ENCODE data around the gene TMEM120B. TPM values are rescaled to one million over a fixed set of nuclear protein-coding genes. Genes with fewer than 3 reads are reported as not detected.

The TMEM120B gene
- total RNA-seq, 1 experiment from 2014 or later, result 20.5 TPM

DNA sequence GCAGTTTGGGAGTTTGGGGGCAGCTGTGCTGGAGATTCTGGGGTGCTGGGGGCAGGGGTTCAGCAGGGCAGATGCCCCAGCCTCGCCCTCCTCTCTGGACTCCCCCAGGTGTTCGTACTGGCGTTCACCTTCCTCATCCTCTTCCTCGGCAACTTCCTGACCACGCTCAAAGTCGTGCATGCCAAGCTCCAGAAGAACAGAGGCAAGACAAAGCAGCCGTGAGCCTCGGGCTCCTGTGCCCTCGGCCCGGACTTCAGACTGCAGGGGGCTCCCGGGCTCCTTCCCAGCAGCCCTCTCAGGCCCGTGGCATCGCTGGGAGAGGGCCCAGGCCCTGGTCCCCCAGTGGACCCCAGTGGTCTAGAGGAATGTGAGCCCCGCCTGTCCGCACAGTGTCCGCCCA is 62.9 kb downstream of the TMEM120B start:
- Histone ChIP-seq H4K20me1 (ENCODE audit: insufficient read depth) (no peaks in the 10 kb centered on the region), H3K9me3 (ENCODE audit: control insufficient read depth in 1 of 2, insufficient read depth in 1 of 2, low read depth in 1 of 2, low read length in 2 of 2) (no peaks in the 10 kb centered on the region), H3K36me3 (ENCODE audit: control insufficient read depth in 1 of 2, insufficient read depth in 2 of 2, low read length in 2 of 2) (peaks cover 9 to 11% of the 10 kb centered on the region in 2 experiments; a peak in 3 of 4 replicates), H3K27me3 (ENCODE audit: insufficient read depth, low read length) (no peaks in the 10 kb centered on the region), H3K9ac (ENCODE audit: low read length) (peak overlapping the region; percentile 38; the same call in 1 of the 2 replicates), H3K4me2 (ENCODE audit: low read length) (peak overlapping the region; percentile 10; the same call in 1 of the 2 replicates), H3K4me3 (replicated peaks in 1 of 2; ENCODE audit: low read depth in 1 of 2, low read length in 2 of 2) (no peak overlapping the region), H3K4me1 (ENCODE audit: control insufficient read depth in 1 of 2, insufficient read depth in 2 of 2, low read length in 2 of 2) (peaks cover 20 to 58% of the 10 kb centered on the region in 2 experiments), H2AFZ (ENCODE audit: low read depth, low read length, poor library complexity, severe bottlenecking) (no peak overlapping the region), H3K9me2 (ENCODE audit: insufficient read depth) (no peaks in the 10 kb centered on the region), H3K79me2 (ENCODE audit: insufficient read depth, low read length) (0 out of 2 replicates have a peak, but pooled peaks cover 3% of the 10 kb centered on the region), H3K27ac (ENCODE audit: low read depth, low read length) (peak overlapping the region; percentile 31)
- ATAC-seq, result no peak
- RAD21 ChIA-PET (ENCODE audit: low non-redundant PET in 1 of 2, low total read pairs in 2 of 2, uncharacterized antibody in 2 of 2, unreplicated experiment in 2 of 2), result interaction anchor here in 1 of 2 experiments (1.1 kb wide), 1 partner anchor 18 kb away, joined by 5 read pairs; the partner anchor contains the start of gene RHOF
- DNase-seq (ENCODE audit: low read depth, low spot score), result no peak
- TF ChIP-seq, protein P1, sequence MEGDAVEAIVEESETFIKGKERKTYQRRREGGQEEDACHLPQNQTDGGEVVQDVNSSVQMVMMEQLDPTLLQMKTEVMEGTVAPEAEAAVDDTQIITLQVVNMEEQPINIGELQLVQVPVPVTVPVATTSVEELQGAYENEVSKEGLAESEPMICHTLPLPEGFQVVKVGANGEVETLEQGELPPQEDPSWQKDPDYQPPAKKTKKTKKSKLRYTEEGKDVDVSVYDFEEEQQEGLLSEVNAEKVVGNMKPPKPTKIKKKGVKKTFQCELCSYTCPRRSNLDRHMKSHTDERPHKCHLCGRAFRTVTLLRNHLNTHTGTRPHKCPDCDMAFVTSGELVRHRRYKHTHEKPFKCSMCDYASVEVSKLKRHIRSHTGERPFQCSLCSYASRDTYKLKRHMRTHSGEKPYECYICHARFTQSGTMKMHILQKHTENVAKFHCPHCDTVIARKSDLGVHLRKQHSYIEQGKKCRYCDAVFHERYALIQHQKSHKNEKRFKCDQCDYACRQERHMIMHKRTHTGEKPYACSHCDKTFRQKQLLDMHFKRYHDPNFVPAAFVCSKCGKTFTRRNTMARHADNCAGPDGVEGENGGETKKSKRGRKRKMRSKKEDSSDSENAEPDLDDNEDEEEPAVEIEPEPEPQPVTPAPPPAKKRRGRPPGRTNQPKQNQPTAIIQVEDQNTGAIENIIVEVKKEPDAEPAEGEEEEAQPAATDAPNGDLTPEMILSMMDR (IDR thresholded peaks at IDR 0.05 in 2 of 3, conservative IDR thresholded peaks at IDR 0.05 in 1 of 3; ENCODE audit: borderline replicate concordance in 1 of 3, insufficient read depth in 1 of 3, low read depth in 2 of 3, low read length in 2 of 3), result no peak
- TF ChIP-seq SP1 (IDR thresholded peaks at IDR 0.05; ENCODE audit: low read depth) (no peak), EZH2 (IDR thresholded peaks at IDR 0.05) (no peak), FOSL1 (IDR thresholded peaks at IDR 0.05; ENCODE audit: low read depth) (no peak), JUND (IDR thresholded peaks at IDR 0.05) (no peak), ZNF274 (IDR thresholded peaks at IDR 0.05; ENCODE audit: low read depth, low read length) (no peak), YY1 (IDR thresholded peaks at IDR 0.05; ENCODE audit: extremely low read depth, insufficient replicate concordance, low read depth, low read length) (no peak), EGR1 (IDR thresholded peaks at IDR 0.05; ENCODE audit: low read depth) (no peak), TCF7L2 (IDR thresholded peaks at IDR 0.05; ENCODE audit: borderline replicate concordance, extremely low read depth, insufficient read depth, insufficient read length) (no peak), SRF (IDR thresholded peaks at IDR 0.05; ENCODE audit: low read depth) (no peak), ZFX (IDR thresholded peaks at IDR 0.05) (no peak), RAD21 (IDR thresholded peaks at IDR 0.05; ENCODE audit: low read depth) (no peak)
- TF ChIP-seq, protein P2, sequence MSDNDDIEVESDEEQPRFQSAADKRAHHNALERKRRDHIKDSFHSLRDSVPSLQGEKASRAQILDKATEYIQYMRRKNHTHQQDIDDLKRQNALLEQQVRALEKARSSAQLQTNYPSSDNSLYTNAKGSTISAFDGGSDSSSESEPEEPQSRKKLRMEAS (IDR thresholded peaks at IDR 0.05), result no peak
- intact Hi-C loops (cut with micrococcal nuclease), result no loop called here
- CTCF ChIA-PET, result interaction anchor here (1.1 to 3.4 kb wide), 4 partner anchors 11 to 223 kb away, joined by 3 to 20 read pairs (median 8); partner anchors contain the start of gene RHOF
- POLR2A ChIA-PET, result no interaction called here
- no TSS peak for BruUV-seq (replicated peaks)

Data from HCT116 (cell line).